Measurements from ENCODE around the gene MAGI2. TPM values are rescaled to one million over a fixed set of nuclear protein-coding genes. Genes with fewer than 3 reads are reported as not detected.

MAGI2 gene
- total and polyA plus RNA-seq, 2 experiments from 2014 or later = 3.5 to 4.1 TPM

DNA sequence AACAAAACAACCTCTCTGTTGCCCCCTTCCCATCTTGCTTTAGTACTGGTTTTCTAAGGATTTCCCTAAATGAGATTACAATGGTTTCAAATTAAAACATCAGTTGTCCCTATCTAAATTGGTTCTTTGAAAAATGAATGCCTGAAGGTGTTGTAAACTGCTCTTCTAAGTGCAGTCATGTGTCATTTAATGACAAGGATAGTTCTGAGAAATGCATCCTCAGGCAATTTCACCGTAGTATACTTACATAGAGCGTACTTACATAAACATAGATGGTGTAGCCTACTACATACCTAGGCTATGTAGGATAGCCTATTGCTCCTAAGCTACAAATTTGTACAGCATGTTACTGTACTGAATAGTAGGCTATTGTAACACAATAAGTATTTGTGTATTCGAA, 278.1 kb downstream of the MAGI2 start:
- no peaks in the 10 kb centered on the region for H3K79me2 ChIP-seq (ENCODE audit: insufficient read depth)
- H3K4me2 ChIP-seq (ENCODE audit: unreplicated experiment) = no peak overlapping the region
- in situ Hi-C loops (cut with MboI) = no loop called here
- no peaks in the 10 kb centered on the region for H3K36me3 ChIP-seq (ENCODE audit: low read depth)
- TF ChIP-seq EZH2phosphoT487 (IDR thresholded peaks at IDR 0.05; ENCODE audit: insufficient read depth, low read depth) = no peak
- no peak for TF ChIP-seq EZH2 (IDR thresholded peaks at IDR 0.05; ENCODE audit: insufficient read depth, poor library complexity, severe bottlenecking)
- 94 to 95% methylated on average over 3 of the region's 3 CpGs for WGBS, 2 experiments (ENCODE audit: low coverage in 1 of 2, low lambda C conversion rate in 2 of 2, missing lambda C conversion rate in 2 of 2)
- H3K9me3 ChIP-seq (ENCODE audit: low read depth) = no peaks in the 10 kb centered on the region
- no peak overlapping the region for H3K9ac ChIP-seq
- H3K9me2 ChIP-seq (ENCODE audit: insufficient read depth) = no peaks in the 10 kb centered on the region
- no peak overlapping the region for H2AFZ ChIP-seq
- H3K4me1 ChIP-seq (ENCODE audit: insufficient read depth) = peaks cover 5% of the 10 kb centered on the region; the same call in 1 of the 2 replicates
- H3K27me3 ChIP-seq (replicated peaks; ENCODE audit: insufficient read depth) = no peaks in the 10 kb centered on the region
- DNase-seq = no peak
- no peak overlapping the region for H3K4me3 ChIP-seq
- no peaks in the 10 kb centered on the region for H3F3A ChIP-seq (ENCODE audit: insufficient read depth)
- H4K20me1 ChIP-seq (ENCODE audit: insufficient read depth) = no peaks in the 10 kb centered on the region
- H3K27ac ChIP-seq = no peak overlapping the region

DNA sequence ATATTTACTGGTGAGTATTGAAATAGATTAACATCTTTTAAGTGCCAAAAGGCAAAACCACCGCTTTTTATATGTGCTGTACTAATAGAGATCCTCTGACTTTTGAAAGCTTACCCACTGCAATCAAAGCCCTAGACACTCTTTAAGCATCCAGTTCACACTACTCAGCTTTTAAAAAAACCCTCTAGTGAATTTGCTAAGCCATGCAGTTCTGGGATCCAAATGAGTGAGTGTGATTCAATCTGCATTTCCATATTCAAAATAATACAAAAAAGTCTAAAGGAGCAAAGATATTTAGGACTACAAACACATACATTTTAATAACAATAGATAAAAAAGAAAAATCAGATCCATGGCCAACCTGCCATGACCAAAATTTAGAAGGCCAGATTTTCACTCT, 288.2 kb downstream of the MAGI2 start:
- 94 to 100% methylated on average over 1 of the region's 1 CpG for WGBS, 2 experiments (ENCODE audit: low coverage in 1 of 2, low lambda C conversion rate in 2 of 2, missing lambda C conversion rate in 2 of 2)
- no peaks in the 10 kb centered on the region for H3K36me3 ChIP-seq (ENCODE audit: low read depth)

DNA sequence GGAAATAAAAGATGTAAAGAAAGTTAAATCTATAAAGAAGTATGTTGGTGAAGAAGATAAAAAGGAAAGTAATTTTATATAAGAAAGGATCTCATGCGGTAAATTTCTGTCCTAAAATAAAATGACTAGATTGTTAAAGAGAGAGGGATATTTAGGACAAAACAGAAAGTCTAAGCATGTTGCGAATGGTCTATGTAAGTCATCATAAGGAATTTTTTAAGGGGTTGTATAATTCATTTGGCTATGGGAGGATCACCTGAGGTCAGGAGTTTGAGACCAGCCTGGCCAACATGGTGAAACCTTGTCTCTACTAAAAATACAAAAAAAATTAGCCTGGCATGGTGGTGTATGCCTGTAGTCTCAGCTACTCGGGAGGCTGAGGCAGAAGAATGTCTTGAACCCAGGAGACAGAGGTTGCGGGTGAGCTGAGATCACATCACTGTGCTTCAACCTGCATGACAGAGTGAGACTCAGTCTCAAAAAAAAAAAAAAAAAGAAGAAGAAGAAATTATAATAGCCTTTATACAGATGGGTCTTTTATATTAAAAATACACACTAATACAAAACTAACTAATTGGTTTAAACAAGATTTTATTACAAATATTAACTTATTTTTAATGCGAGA, 294.3 kb downstream of the MAGI2 start:
- Histone ChIP-seq H3K4me1 (ENCODE audit: insufficient read depth) (no peaks in the 10 kb centered on the region), H3K79me2 (ENCODE audit: insufficient read depth) (no peaks in the 10 kb centered on the region), H3K9me2 (ENCODE audit: insufficient read depth) (no peaks in the 10 kb centered on the region), H3K27me3 (replicated peaks; ENCODE audit: insufficient read depth) (no peaks in the 10 kb centered on the region), H3K9me3 (ENCODE audit: low read depth) (no peaks in the 10 kb centered on the region), H3K4me3 (no peak overlapping the region), H2AFZ (no peak overlapping the region), H4K20me1 (ENCODE audit: insufficient read depth) (no peaks in the 10 kb centered on the region), H3K36me3 (ENCODE audit: low read depth) (no peaks in the 10 kb centered on the region), H3K4me2 (ENCODE audit: unreplicated experiment) (no peak overlapping the region), H3K9ac (no peak overlapping the region), H3K27ac (no peak overlapping the region), H3F3A (ENCODE audit: insufficient read depth) (no peaks in the 10 kb centered on the region)
- in situ Hi-C loops (cut with MboI) = no loop called here
- no peak for DNase-seq
- WGBS, 2 experiments (ENCODE audit: low coverage in 1 of 2, low lambda C conversion rate in 2 of 2, missing lambda C conversion rate in 2 of 2) = 90 to 94% methylated on average over 5 of the region's 5 CpGs
- TF ChIP-seq EZH2 (IDR thresholded peaks at IDR 0.05; ENCODE audit: insufficient read depth, poor library complexity, severe bottlenecking) (no peak), EZH2phosphoT487 (IDR thresholded peaks at IDR 0.05; ENCODE audit: insufficient read depth, low read depth) (no peak)

More for the DNA sequence above, 288.2 kb downstream of the MAGI2 start:
- DNase-seq = no peak
- in situ Hi-C loops (cut with MboI) = no loop called here
- Histone ChIP-seq H3K79me2 (ENCODE audit: insufficient read depth) (no peaks in the 10 kb centered on the region), H3K27ac (no peak overlapping the region), H2AFZ (no peak overlapping the region), H3F3A (ENCODE audit: insufficient read depth) (no peaks in the 10 kb centered on the region), H3K9me3 (ENCODE audit: low read depth) (no peaks in the 10 kb centered on the region), H3K9me2 (ENCODE audit: insufficient read depth) (no peaks in the 10 kb centered on the region), H3K9ac (no peak overlapping the region), H3K27me3 (replicated peaks; ENCODE audit: insufficient read depth) (no peaks in the 10 kb centered on the region), H3K4me2 (ENCODE audit: unreplicated experiment) (no peak overlapping the region), H4K20me1 (ENCODE audit: insufficient read depth) (no peaks in the 10 kb centered on the region), H3K4me1 (ENCODE audit: insufficient read depth) (no peaks in the 10 kb centered on the region), H3K4me3 (no peak overlapping the region)
- TF ChIP-seq EZH2phosphoT487 (IDR thresholded peaks at IDR 0.05; ENCODE audit: insufficient read depth, low read depth) = no peak
- TF ChIP-seq EZH2 (IDR thresholded peaks at IDR 0.05; ENCODE audit: insufficient read depth, poor library complexity, severe bottlenecking) = no peak

GRCh38 chr7:79157281-79157680, 296.2 kb downstream of the MAGI2 start:
- in situ Hi-C loops (cut with MboI) = no loop called here

More at GRCh38 chr7:79157281-79157680, 296.2 kb downstream of the MAGI2 start:
- Histone ChIP-seq H3K4me2 (ENCODE audit: unreplicated experiment) (no peak overlapping the region), H3K36me3 (ENCODE audit: low read depth) (no peaks in the 10 kb centered on the region), H3K9ac (no peak overlapping the region), H3K4me1 (ENCODE audit: insufficient read depth) (no peaks in the 10 kb centered on the region), H3K4me3 (no peak overlapping the region), H3K27me3 (replicated peaks; ENCODE audit: insufficient read depth) (no peaks in the 10 kb centered on the region), H3F3A (ENCODE audit: insufficient read depth) (no peaks in the 10 kb centered on the region), H3K9me2 (ENCODE audit: insufficient read depth) (no peaks in the 10 kb centered on the region), H4K20me1 (ENCODE audit: insufficient read depth) (no peaks in the 10 kb centered on the region), H3K27ac (no peak overlapping the region), H3K9me3 (ENCODE audit: low read depth) (no peaks in the 10 kb centered on the region), H2AFZ (no peak overlapping the region), H3K79me2 (ENCODE audit: insufficient read depth) (no peaks in the 10 kb centered on the region)
- DNase-seq = no peak
- WGBS, 2 experiments (ENCODE audit: low coverage in 1 of 2, low lambda C conversion rate in 2 of 2, missing lambda C conversion rate in 2 of 2) = 95% methylated on average over 2 of the region's 2 CpGs
- TF ChIP-seq EZH2 (IDR thresholded peaks at IDR 0.05; ENCODE audit: insufficient read depth, poor library complexity, severe bottlenecking) = no peak
- TF ChIP-seq EZH2phosphoT487 (IDR thresholded peaks at IDR 0.05; ENCODE audit: insufficient read depth, low read depth) = no peak
